ENCODE data around the gene EP400.

The EP400 gene

DNA sequence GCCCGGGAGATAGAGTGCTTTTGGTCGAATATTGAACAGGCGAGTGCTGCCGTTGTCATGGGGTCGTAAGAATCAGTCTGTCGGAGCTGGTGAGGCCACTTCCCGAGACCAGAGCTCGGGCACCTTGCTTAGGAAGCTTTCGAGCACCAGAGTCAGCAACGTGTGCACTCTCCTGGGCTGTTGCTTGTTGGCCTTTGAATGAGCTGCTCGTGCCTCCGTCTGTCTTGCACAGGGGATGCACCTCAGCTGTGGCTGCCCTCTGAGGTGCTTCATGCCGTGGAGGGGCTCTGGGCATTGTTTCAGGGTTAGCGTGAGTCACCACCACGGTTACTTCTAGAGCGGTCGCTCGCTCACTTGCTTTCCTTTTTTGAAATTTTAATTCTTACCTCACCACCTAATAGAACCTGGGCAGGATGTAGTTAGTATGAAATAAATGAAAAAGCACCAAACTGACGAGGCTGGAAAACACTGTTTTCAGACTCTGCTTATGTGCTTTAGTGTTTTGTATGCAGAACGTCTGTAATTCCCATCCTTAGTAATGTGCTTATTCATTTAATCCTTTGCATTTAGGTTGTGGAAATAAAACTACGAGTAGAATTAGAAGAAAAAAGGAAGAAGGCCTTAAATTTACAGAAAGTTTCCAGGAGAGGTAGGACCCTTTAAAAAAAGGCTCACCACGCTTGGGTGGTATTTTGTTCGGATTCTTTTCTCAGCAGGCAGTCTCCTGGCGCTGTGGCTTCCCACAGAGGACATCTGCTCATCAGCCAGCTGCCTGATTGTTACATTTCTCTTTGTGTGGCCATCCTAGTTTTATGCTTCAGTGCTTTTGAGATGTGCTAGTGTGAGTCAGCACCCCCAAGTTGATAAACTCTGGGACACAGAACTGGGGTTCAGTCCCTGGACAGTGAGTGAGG lies 40.6 kb downstream of the EP400 start:
- DNase-seq = no peak

DNA sequence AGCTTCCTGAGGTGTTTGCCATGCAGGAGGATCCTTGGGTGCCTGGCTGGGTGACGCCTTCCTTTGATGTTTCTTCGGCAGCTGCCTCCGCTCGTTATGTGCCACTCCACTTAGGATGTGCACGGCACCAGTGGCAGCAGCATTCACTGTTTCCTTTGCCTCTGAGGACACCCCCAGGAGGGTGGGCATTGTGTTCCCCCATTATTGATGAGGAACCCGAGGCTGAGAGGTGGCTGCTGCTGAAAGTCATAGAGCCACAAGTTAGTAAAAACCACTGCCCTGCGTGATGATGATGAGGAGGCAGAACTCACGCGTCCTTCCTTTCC lies 41.2 kb downstream of the EP400 start:
- no peak for DNase-seq

DNA sequence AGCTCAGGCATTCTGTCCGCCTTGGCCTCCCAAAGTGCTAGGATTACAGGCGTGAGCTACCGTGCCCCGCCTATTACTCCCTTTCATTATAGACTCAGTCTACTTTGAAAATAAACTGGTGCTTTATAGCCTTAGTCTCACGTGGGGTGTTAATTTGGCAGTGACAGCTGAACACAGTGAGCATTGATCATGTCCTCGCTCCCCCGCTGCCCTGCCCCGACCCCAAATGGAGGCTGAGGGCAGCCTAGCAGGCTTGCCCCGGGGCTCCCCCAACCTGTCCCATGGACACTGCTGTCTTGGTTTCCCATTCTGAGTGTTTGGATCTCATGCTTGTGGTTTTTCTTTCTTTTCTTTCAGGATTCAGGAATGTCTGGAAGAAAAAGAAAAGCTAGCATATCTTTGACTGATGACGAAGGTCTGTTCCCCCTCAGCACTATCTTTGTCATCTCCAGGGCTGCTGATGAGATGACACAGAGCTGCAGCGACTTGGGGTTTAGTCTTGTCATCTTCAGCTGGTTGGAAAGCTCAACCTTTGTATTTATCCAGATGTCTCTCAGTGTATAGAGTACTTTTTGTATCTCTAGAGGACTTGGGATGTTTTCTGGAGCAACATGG lies 42.2 kb downstream of the EP400 start:
- DNase-seq = no peak

DNA sequence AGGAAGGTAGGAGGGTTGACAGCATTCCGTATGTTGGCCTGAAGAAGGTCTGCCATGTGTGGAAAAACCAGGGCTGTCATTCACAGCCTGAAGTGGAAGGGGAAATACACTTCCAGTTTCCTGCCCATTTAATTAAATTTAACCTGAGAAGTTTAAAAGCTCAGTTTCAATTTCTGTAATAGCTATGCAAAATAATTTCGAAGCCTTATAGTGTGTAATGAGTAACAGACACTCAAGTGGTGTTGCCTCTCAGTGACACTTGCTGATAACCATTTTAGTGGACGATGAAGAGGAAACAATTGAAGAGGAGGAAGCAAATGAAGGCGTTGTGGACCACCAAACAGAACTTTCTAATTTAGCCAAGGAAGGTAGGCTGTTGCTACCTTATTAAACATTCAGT lies 44.8 kb downstream of the EP400 start:
- DNase-seq = no peak

DNA sequence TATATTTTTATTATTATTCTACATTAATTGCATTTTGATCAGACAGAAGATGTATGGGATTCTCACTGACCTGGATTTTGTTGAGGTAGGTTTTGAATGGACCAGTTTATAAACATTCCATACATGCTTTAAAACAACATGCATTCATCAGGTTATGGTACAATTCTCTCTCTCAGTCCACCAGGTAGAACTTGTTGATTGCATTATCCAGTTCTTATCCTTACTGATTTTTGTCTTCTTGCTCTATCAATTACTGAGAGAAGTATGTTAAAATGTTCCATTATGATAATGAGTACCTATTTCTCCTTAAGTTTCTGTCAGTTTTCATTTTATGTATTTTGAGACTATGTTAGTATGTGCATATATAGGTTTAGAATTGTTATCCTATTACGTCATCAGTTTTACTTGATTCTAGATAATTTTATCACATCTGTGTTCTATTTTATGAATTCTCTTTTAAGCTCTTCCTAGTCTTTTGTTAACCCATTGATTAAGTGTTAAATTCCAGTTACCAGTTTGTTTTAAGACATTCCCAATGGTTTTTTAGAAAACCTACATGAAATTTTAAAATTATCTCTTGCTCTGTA lies 50.6 kb downstream of the EP400 start:
- DNase-seq = no peak

DNA sequence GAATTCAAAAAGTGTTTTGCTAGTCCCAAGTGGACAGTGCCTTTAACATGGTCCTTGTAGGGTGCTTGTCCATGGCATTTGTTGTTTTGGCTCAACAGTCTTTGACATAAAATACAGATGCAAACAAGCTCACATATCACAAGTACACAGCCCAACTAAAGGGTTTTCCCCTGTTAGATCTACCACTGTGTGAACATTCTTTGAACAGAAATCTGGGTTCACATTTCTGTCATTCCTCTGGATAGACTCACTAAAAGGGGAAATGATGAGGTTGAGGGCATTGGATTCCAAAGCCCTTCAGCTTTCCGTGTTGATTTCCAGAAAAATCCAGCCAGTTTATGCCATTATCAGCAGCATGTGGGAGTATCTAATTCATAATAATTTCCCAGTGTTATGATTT lies 54.1 kb downstream of the EP400 start:
- no peak for DNase-seq

DNA sequence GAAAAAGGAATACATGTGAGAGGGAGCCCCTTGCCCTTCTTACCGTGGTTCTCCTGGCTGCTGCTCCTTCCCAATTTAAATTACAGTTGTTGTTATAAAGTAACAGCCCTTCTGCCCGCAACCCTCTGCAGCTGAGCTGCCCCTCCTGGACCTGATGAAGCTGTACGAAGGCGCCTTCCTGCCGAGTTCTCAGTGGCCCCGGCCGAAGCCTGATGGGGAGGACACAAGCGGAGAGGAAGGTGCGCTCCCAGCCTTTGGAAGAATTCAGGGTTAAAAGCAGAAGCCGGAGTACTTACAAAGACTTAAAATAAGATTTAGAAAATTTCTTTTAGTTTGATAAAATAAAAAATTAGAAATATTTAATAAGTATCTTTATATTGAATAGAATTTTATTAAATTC lies 55.2 kb downstream of the EP400 start:
- DNase-seq = no peak

DNA sequence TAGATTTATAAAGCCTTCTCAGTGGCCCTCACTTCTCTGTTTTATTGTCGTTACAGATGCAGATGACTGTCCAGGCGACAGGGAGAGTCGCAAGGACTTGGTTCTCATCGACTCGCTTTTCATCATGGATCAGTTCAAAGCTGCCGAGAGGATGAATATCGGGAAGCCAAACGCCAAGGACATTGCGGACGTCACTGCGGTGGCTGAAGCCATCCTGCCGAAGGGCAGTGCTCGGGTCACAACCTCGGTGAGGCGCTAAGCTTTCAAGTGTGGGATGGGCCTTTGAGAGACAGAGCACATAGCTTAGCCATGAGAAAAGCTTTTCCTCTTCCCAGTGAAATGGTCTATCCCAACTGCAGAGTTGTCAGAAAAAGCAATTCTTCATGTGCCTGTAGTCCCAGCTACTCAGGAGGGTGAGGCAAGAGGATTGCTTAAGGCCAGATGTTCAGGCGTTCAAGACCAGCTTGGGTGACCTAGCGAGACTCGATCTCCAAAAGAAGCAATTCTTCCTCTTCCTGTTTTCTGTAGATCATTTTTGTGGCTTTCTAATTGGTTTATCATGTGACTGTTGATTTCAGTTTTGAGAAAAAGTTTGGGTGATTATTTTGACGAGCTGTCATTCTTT lies 56.4 kb downstream of the EP400 start:
- DNase-seq = no peak

DNA sequence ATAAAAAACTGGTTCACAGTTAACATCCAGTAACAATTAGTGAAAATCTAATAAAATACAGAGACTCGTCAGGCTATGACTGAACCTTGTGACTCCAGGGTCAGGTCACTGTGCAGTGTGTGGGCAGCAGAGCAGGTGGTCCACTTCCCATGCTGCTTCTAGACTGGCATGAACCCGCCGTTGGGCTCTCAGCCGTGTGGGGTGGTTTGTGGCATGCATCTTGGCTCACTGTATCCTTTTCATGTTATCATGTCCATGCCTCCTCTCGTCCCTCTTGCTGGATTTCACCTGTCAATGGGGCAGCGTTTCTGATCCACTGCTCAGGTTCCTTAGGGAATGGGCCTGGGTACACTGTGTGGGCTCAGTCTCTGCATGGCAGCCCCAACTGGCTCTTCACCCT lies 57.3 kb downstream of the EP400 start:
- DNase-seq = no peak

DNA sequence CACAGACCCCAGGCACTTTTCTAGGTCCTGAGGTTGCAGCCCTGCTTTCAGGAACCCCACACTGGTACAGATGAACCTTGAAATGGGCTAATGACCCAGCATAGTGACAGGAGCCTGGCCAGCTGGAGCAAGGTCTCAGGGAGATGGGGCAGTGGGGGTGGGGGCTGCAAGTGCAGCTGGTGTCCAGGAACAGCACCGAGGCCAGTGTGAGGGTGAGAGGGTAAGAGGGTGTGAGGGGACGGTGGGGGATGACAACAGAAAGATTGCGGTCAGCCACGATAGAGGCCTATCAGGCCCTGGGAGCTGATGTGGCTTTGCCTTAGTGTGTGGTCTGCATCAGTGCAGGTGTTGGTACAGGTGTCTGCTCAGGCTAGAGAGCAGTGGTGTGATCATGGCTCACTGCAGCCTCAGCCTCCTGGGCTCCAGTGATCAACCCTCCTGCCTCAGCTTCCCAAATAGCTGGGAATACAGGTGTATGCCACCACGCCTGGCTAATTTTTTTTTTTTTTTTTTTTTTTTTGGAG lies 59.7 kb downstream of the EP400 start:
- no peak for DNase-seq

DNA sequence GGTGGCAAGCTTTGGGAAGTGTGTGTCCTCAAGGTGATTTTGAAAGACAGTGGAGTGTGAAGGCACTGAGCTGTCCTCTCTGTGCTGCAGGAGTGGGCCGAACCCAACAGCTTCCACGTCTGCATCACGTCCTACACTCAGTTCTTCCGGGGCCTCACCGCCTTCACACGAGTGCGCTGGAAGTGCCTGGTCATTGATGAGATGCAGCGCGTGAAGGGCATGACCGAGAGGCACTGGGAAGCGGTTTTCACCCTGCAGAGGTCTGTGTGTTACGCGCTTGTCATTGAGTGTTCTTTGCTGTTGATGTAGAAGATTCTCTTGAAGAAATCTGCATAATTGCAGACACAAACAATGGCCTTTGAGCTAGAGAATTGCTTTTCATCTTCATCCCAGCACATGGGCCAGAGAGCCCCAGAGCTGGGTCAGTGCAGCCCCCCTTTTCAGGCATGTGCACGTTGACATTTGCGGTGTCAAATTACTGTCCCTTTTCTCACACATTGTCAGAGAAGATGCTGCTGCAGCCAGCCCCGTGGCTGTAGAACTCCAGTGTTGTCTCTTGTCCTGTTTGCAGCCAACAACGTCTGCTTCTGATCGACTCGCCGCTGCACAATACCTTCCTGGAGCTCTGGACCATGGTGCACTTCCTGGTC lies 63.3 kb downstream of the EP400 start:
- DNase-seq = no peak

DNA sequence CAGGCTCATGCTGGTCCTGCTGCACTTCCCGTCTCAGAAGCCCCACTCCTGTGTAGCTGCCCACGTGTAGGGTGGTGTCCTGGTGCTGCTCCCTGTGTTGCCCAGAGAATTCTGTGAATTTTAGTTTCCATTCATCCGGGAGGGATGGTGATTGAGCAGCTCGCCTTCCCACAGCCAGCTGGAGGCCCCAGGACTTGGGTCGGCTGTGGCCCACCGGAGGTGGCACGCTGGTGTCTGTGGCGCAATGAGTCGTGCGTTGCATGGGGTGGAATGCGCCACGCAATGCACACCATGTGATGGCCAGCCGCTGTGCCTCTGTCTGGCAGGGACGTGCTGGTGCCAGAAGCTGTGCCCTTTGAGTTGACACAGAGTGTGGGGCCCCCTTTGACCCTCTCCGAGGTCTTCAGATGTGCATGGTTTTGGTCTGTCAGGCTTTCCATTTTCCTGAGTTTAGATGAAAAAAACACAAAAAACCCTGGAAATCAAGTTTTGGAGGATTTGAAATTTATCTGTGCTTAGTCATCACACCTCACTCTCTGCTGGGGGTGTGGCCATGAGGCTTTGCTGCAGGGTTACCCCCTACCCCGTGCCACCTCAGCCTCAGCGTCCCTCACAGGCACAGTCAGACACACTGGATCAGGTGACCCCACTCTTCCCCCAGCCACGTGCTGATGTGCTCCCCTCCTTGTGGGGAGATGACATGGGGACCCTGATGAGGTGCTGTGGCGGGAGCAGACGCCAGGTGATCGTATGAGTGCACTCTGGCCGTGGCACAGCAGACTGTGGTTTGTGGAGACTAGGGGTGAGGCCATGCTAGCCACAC lies 64.6 kb downstream of the EP400 start:
- no peak for DNase-seq

DNA sequence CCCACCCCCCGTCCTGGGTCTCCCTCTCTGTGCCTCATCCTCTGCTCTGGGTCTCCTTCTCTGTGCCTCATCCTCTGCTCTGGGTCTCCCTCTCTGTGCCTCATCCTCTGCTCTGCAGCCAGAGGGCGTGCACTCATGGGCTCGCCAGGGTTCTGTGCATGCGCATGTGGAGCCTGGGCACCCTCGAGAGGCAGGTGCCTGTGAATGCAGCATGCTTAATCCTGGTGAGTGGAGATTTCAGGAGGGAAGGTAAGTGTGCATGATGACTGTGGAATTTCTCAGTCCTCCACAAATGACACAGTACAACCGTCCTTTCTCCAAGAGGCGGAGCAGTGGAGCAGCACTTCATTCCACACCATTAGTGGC lies 65.2 kb downstream of the EP400 start:
- no peak for DNase-seq

DNA sequence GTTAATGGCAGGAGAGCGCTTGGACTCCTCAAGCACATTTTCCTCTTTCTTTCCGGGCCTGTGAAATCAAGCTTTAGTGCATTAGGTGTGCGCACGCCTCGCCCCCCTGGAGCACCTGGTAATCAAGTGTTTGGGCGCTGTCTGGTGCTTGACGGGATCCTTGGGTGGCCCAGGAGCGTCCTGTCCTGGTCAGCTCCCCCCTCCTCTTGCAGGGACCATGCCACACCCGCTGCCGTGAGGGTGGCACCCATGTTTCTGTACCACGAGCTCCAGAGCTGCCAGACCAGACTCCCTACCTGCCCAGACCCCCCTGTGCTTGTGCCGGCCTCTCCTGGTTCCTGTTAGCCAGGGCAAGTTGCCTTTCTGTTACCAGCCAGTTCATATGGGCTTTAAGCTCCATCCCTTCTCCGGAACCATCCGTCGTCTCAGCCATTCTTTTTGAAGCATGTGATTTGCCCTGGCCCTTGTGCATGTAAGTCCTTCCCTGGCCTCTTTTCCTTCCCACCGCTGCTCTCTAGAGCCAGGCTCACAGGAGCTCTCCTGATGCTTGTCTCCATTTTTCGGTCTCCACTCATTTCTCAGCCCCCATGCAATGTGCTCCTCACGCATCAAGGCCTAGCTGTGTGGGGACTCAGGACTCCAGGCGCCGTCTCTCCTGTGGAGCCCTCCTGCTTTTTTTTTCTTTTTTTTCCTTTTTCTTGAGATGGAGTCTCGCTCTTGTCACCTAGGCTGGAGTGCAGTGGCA lies 66.1 kb downstream of the EP400 start:
- DNase-seq = no peak

DNA sequence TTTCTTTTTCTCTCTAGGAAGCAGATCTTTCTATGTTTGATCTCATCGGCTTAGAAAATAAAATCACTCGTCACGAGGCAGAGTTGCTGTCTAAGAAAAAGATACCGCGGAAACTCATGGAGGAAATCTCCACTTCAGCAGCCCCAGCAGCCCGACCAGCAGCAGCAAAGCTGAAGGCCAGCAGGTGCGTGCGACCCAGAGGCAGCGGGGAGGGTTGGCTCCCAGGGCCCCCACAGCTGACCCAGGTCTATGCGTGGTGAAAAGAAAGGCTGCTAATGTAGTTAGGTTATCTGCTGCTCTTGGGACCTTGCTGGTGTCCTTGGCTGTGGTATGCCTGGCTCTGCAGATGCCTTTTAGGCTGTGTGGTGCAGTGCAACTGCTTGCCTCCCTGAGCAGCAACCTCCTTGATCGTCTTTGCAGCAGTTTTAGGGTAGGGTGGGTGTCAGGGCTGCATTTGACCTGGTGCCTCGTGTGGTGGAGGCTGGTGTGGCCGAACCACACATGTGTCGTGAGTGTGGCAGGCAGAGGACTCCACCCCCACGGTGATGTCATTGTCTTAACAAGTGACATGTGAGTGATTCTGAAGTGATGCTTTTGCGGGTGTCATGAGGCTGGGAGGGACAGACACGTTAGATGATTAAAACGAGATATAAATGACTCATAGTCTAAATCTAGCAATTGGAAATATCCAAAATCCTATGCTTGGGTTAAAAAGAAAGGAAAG lies 68.6 kb downstream of the EP400 start:
- DNase-seq = no peak

DNA sequence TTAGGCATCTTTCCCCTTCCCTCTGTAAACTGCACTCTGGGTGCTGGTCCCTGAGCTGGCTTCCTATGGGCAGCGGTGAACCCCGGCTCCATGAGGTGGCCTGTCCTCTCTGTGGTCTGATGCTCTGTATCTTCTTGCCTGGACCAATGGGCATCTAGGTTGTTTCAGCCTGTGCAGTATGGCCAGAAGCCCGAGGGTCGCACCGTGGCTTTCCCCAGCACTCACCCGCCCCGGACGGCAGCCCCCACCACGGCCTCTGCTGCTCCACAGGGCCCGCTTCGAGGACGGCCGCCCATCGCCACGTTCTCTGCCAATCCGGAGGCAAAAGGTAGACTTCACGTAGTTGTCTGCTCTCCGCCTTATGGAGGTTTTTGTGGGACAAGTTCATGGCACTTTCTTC lies 70.1 kb downstream of the EP400 start:
- DNase-seq = no peak

DNA sequence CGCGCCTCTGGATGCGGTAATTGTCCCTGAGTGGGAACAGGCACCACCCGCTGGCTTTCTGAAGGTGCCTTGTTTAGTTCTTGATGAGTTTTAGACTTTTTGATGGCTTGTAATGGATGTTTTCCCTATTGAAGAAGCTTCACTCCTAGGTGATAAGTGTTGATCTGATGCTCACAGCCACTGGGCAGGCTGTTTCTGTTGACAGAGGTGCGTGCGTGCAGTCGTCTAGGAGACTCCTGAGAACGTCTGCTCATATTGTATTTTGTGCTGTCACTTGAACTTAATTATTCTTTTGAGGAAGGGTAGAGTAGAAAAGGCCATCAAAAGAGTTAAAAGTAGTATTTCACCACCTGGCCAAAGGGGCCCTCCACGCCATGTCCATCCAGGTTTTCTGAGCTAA lies 70.5 kb downstream of the EP400 start:
- no peak for DNase-seq

DNA sequence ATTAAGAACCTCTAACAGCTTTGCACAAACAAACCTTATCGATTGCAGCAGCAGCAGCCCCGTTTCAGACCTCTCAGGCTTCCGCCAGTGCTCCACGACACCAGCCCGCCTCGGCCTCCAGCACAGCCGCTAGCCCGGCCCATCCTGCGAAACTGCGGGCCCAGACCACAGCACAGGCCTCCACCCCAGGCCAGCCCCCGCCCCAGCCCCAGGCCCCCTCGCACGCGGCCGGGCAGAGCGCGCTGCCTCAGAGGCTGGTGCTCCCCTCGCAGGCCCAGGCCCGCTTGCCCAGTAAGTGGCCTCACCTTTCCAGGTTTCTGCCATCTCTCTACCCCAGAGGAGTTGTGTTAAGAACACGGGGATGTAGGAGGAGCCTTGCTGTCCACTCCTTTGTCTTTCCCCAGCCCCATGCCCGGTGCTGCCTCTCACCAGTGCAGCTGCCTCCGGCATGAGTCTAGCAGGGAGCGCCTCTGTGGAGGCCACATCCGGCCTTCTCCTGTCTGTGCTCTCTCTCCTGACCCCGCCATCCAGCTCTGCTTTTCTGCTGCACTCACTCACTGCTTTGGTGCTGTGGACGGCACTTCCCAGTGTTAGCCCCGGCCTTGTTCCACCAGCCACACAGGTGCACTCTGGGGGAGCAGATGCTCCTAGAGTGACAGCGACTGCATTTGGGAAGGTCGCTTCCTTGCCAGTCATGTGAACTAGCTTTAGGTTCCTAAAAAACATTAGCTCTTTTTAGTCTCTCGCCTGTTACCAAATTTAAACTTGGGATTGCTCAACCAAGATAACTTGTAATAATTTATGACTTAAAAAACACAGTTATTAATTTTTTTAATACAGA lies 71.5 kb downstream of the EP400 start:
- DNase-seq = no peak

DNA sequence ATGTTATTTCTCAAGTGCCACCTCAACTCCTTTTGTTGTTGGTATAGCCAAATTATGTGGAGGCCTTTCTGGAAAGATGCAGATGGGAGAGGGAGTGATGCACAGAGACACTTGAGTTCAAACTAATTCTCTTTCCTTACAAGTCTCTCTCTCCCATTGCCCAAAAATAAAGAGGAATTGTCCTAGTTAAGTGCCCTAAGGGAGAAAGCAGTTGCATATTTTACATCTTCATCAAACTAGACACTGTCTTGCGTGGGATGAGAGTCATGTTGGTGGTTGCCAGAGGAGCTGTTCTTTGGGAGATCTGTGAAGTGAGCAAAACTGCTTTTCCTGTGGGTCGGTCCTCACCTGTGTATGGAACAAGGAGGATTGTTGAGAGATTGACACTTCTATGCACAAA lies 72.2 kb downstream of the EP400 start:
- no peak for DNase-seq

DNA sequence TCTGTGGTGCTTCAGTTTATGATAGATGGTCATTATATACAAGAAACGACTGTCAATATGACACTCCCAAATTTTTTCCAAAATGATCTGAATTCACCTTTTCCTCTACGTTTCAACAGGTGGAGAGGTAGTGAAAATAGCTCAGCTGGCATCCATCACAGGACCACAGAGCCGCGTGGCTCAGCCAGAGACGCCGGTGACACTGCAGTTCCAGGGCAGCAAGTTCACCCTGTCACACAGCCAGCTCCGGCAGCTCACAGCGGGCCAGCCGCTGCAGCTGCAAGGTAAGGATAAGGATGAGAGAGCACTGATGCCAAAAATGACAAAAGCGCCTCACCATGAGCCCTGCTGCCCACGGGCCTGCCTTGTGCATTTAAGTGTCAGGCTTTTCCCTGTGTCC lies 73.9 kb downstream of the EP400 start:
- DNase-seq = no peak
